ENCODE results near the gene DPYSL5. TPM values are rescaled to one million over a fixed set of nuclear protein-coding genes. Genes with fewer than 3 reads are reported as not detected.

The DPYSL5 gene
- total and polyA plus RNA-seq, 2 donors (not counting 1 experiment from before 2014, with no cell fraction given): not detected

DNA sequence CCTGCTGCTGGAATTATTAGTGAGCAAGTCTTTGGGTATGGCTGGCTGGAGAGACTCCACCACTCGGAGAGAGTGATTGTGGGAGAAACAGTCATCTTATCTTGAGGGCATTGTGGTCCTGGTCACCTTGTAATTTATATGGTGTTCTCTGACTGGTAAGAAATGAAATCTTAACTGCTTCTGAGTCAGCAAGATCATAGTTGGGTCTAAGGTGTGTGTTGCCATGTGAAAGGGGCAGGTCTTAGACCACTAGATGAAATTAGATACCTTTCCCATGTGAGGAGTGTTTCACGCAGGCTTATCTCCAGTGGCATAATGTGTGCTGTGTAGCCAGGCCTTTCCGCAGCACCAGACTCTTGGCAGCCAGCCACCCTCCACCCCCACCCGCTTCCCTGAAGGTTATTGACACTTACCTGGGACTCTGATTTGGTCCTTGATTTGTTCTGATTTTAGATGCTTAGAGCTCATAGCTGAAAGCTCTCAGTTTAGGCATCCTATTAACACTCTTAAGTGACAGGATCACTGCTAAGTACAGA is 130.2 kb downstream of the DPYSL5 start:
- Mint-ChIP-seq H3K27ac (no peak overlapping the region), H3K4me3 (no peak overlapping the region), H3K9me3 (ENCODE audit: insufficient read depth) (no peaks in the 10 kb centered on the region), H3K4me1 (no peaks in the 10 kb centered on the region), H3K27me3 (peaks cover 24% of the 10 kb centered on the region)
- H3K79me2 ChIP-seq (ENCODE audit: control insufficient read depth, insufficient read depth, low read length): no peaks in the 10 kb centered on the region
- ChIA-PET CTCF (interaction anchor here (0.6 to 2.9 kb wide), 4 partner anchors 16 to 1699 kb away, joined by 3 to 16 read pairs (median 3); no protein-coding TSS in a partner anchor), POLR2A (no interaction called here)
- no peak for TF ChIP-seq EZH2 (IDR thresholded peaks at IDR 0.05; ENCODE audit: borderline replicate concordance, insufficient read depth, low read depth, low read length, poor library complexity, severe bottlenecking)
- H4K20me1 ChIP-seq (ENCODE audit: control insufficient read depth, insufficient read depth, low read length, poor library complexity, severe bottlenecking): no peaks in the 10 kb centered on the region
- no peak overlapping the region for H3K4me3 ChIP-seq (ENCODE audit: control extremely low read depth in 1 of 5, extremely low read depth in 1 of 5, insufficient read depth in 1 of 5, low read depth in 2 of 5, low read length in 4 of 5)
- H3K27me3 ChIP-seq (replicated peaks in 1 of 4; ENCODE audit: control extremely low read depth in 1 of 4, control insufficient read depth in 3 of 4, insufficient read depth in 4 of 4, low read length in 3 of 4): peaks cover 0 to 6% (median 2%) of the 10 kb centered on the region in 4 experiments
- no peaks in the 10 kb centered on the region for H3K4me1 ChIP-seq (ENCODE audit: control insufficient read depth in 2 of 2, insufficient read depth in 2 of 2, low read length in 2 of 2)
- DNase-seq (no peak), ATAC-seq (ENCODE audit: low read depth) (no peak)
- H3K27ac ChIP-seq (ENCODE audit: low read length in 2 of 2): no peak overlapping the region
- 90% methylated on average over 1 of the region's 4 CpGs for WGBS (ENCODE audit: insufficient coverage)
- H2AFZ ChIP-seq (ENCODE audit: insufficient read depth, low read depth, low read length, poor library complexity, severe bottlenecking): no peak overlapping the region
- H3K9ac ChIP-seq (ENCODE audit: low read length): no peak overlapping the region
- no peaks in the 10 kb centered on the region for H3K9me3 ChIP-seq (ENCODE audit: control extremely low read depth in 1 of 3, control insufficient read depth in 2 of 3, insufficient read depth in 1 of 3, low read length in 2 of 3)
- H3K4me2 ChIP-seq (replicated peaks; ENCODE audit: low read depth, low read length, poor library complexity, severe bottlenecking): no peak overlapping the region
- intact Hi-C loops (cut with micrococcal nuclease): no loop called here
- H3K36me3 ChIP-seq (replicated peaks in 1 of 2; ENCODE audit: control extremely low read depth in 1 of 2, control insufficient read depth in 1 of 2, extremely low read depth in 1 of 2, insufficient read depth in 2 of 2, low read length in 1 of 2): no peaks in the 10 kb centered on the region

DNA sequence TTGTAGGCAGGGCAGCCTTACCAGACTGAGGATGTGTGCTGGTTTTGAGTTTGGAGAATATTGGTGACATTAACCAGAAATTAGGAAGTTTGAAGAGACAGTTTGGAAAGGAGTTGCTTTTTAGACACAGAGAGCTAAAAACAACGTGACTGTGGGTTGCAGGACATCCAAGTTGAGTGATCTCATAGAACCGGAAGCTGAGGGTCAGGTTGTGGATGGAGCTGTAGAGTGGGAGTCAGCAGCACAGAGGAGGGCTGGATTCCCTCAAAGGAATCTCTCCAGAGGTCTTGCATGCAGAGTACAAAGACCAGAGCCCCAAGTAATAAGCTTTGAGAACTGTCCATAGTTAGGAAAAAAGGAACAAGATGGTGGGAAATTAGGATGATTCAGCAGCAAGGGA is 131.8 kb downstream of the DPYSL5 start:
- POLR2A ChIA-PET: no interaction called here
- Histone ChIP-seq H3K9ac (ENCODE audit: low read length) (no peak overlapping the region), H3K4me3 (ENCODE audit: control extremely low read depth in 1 of 5, extremely low read depth in 1 of 5, insufficient read depth in 1 of 5, low read depth in 2 of 5, low read length in 4 of 5) (no peak overlapping the region), H3K79me2 (ENCODE audit: control insufficient read depth, insufficient read depth, low read length) (no peaks in the 10 kb centered on the region), H4K20me1 (ENCODE audit: control insufficient read depth, insufficient read depth, low read length, poor library complexity, severe bottlenecking) (no peaks in the 10 kb centered on the region), H3K4me2 (replicated peaks; ENCODE audit: low read depth, low read length, poor library complexity, severe bottlenecking) (no peak overlapping the region), H3K27ac (ENCODE audit: low read length in 2 of 2) (no peak overlapping the region), H3K36me3 (replicated peaks in 1 of 2; ENCODE audit: control extremely low read depth in 1 of 2, control insufficient read depth in 1 of 2, extremely low read depth in 1 of 2, insufficient read depth in 2 of 2, low read length in 1 of 2) (no peaks in the 10 kb centered on the region), H3K4me1 (ENCODE audit: control insufficient read depth in 2 of 2, insufficient read depth in 2 of 2, low read length in 2 of 2) (no peaks in the 10 kb centered on the region), H3K9me3 (ENCODE audit: control extremely low read depth in 1 of 3, control insufficient read depth in 2 of 3, insufficient read depth in 1 of 3, low read length in 2 of 3) (no peaks in the 10 kb centered on the region), H3K27me3 (replicated peaks in 1 of 4; ENCODE audit: control extremely low read depth in 1 of 4, control insufficient read depth in 3 of 4, insufficient read depth in 4 of 4, low read length in 3 of 4) (peaks cover 0 to 9% (median 2%) of the 10 kb centered on the region in 4 experiments), H2AFZ (ENCODE audit: insufficient read depth, low read depth, low read length, poor library complexity, severe bottlenecking) (no peak overlapping the region)
- Mint-ChIP-seq H3K9me3 (ENCODE audit: insufficient read depth) (no peaks in the 10 kb centered on the region), H3K4me1 (no peaks in the 10 kb centered on the region), H3K27me3 (peaks cover 28% of the 10 kb centered on the region), H3K27ac (no peak overlapping the region), H3K4me3 (no peak overlapping the region)
- DNase-seq (no peak), ATAC-seq (ENCODE audit: low read depth) (no peak)
- 87% methylated on average over 2 of the region's 2 CpGs for WGBS (ENCODE audit: insufficient coverage)
- intact Hi-C loops (cut with micrococcal nuclease): no loop called here
- no peak for TF ChIP-seq EZH2 (IDR thresholded peaks at IDR 0.05; ENCODE audit: borderline replicate concordance, insufficient read depth, low read depth, low read length, poor library complexity, severe bottlenecking)
- TF ChIP-seq, protein P1, sequence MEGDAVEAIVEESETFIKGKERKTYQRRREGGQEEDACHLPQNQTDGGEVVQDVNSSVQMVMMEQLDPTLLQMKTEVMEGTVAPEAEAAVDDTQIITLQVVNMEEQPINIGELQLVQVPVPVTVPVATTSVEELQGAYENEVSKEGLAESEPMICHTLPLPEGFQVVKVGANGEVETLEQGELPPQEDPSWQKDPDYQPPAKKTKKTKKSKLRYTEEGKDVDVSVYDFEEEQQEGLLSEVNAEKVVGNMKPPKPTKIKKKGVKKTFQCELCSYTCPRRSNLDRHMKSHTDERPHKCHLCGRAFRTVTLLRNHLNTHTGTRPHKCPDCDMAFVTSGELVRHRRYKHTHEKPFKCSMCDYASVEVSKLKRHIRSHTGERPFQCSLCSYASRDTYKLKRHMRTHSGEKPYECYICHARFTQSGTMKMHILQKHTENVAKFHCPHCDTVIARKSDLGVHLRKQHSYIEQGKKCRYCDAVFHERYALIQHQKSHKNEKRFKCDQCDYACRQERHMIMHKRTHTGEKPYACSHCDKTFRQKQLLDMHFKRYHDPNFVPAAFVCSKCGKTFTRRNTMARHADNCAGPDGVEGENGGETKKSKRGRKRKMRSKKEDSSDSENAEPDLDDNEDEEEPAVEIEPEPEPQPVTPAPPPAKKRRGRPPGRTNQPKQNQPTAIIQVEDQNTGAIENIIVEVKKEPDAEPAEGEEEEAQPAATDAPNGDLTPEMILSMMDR (IDR thresholded peaks at IDR 0.05): no peak
- CTCF ChIA-PET: no interaction called here

Measured in B cell (primary cell).